CD4-positive, alpha-beta T cell treated with Interleukin-1 beta for 1 hour (primary cell): ENCODE data around the gene CLIP2.
"Not testable (repeated sequence)": the region's sequence is repeated elsewhere in the genome, so short reads cannot be mapped to it uniquely, and the experiment has no call there.

ENCODE experiments used
- DNase-seq, 2 donors: peaks; one replicate each; pipeline ENCODE4 v3.0.0-alpha.2; 2020 to 2022

The CLIP2 gene

GRCh38 chr7:74338366-74339108, 49.3 kb downstream of the CLIP2 start:
- DNase-seq = no peak

- not testable (repeated sequence) for DNase-seq
Measured at GRCh38 chr7:74339648-74340047, 50.4 kb downstream of the CLIP2 start.

GRCh38 chr7:74343281-74344131, 54.3 kb downstream of the CLIP2 start:
- DNase-seq = no peak

- no peak for DNase-seq
Measured at GRCh38 chr7:74344132-74344496, 54.9 kb downstream of the CLIP2 start.

DNA sequence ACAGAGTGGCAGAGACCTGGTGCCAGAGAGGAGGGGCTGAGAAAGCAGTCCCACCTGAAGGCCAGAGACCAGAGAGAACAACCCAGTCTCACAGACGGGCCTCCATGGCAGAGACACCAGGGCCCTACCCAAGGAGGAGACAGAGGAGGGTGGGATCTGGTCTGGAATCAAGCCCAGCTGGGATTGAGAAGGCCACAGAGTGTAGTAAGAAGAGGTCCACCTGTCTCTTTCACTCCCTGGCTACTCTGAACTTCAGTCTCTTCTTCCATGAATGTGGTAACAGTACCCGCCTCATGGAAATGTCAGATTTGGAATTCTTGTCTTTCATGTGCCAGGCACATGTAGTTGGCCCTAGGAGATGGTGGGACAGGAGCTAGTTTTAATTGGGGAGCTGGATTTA, 55.6 kb downstream of the CLIP2 start:
- no peak for DNase-seq

DNA sequence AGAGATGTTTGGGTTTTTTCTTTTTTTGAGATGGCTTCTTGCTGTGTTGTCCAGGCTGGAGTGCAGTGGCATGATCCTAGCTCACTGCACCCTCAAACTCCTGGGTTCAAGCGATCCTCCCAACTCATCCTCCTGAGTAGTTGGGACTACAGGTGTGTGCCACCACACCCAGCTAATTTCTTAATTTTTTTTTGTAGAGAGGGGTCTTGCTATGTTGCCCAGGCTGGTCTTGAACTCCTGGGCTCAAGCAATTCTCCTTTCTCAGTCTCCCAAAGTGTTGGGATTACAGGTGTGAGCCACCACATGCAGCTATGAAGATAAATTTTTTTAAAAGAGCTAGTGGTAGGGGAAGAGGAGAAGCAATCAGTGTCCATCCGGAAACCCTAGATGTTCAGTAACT, 56.8 kb downstream of the CLIP2 start:
- DNase-seq = no peak

DNA sequence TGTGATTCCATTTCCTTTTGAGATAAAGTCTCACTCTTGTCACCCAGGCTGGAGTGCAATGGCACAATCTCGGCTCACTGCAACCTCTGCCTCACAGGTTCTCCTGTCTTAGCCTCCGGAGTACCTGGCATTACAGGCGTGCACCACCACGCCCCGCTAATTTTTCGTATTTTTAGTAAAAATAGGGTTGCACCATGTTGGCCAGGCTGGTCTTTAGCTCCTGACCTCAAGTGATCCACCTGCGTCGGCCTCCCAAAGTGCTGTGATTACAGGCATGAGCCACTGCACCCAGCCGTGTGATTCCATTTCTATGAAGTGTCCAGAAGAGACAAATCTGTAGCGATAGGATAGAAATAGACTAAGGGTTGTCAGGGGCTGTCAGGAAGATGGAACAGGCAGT, 60.4 kb downstream of the CLIP2 start:
- no peak for DNase-seq

DNA sequence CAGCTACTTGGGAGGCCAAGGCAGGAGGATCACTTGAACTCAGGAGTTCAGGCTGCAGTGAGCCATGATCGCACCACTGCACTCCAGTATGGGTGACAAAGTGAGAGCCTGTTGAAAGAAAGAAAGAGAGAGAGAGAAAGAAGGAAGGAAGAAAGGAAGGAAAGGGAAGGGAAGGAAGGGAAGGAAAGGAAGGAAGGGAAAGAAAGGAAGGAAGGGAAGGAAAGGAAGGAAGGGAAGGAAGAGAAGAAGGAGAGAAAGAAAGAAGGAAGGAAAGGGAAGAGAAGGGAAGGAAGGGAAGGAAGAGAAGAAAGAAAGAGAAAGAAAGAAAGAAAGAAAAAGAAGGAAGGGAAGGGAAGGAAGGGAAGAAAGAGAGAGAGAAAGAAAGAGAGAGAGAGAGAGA, 61.5 kb downstream of the CLIP2 start:
- no peak for DNase-seq

GRCh38 chr7:74351836-74352235, 62.6 kb downstream of the CLIP2 start:
- DNase-seq = no peak

GRCh38 chr7:74352551-74353138, 63.4 kb downstream of the CLIP2 start:
- DNase-seq = not testable (repeated sequence)

DNA sequence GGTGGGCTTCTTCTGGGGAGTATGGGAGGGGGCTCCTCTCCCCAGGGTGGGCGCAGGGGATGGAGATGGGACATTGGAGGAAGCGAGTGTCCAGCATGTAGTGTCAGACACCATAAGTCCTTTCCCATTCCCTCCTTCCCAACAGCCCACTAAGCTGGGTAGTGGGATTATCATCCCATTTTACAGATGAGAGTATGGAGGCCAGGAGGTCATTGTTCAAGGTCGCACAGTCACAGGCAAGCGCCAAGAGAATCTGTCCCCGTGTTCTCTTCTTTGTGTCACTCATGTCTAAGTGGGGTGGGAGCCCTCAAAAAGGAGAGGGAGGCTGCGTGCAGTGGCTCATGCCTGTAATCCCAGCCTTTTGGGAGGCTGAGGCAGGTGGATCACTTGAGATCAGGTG, 64.8 kb downstream of the CLIP2 start:
- DNase-seq = no peak

DNA sequence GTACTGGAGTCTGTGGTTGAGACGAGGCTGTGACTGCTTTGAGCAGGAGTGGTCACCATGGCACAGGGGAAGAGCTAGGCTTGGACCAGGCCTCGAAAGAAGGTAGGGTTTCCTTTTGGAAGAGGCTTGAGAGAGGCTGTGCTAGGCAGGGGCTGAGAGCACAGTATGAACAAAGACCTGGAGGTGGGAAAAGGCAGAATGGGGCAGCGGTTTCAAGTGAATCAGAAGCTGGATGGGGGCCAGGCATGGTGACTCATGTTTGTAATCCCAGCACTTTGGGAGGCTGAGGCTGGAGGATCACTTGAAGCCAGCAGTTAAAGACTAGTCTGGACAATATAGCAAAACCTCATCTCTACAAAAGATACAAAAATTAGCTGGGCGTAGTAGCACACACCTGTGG, 65.9 kb downstream of the CLIP2 start:
- no peak for DNase-seq

GRCh38 chr7:74356589-74357315, 67.5 kb downstream of the CLIP2 start:
- DNase-seq = no peak

DNA sequence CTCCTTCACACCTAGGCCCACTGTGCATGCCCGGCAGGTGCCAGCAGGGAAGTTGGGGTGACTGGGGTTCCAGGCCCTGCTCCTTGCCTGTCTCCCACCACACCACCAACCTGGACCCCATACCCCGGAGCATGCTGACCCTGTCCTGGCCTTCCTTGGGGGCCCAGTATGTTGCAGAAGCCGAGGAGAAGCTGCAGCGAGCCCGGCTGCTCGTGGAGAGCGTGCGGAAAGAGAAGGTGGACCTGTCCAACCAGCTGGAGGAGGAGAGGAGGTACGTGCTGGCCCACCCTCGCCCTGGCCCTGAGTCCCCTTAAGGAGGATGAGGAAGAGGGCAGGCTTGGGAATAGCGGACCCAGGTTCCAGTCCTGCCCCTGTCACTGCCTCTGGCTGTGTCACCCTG, 70.8 kb downstream of the CLIP2 start:
- no peak for DNase-seq

DNA sequence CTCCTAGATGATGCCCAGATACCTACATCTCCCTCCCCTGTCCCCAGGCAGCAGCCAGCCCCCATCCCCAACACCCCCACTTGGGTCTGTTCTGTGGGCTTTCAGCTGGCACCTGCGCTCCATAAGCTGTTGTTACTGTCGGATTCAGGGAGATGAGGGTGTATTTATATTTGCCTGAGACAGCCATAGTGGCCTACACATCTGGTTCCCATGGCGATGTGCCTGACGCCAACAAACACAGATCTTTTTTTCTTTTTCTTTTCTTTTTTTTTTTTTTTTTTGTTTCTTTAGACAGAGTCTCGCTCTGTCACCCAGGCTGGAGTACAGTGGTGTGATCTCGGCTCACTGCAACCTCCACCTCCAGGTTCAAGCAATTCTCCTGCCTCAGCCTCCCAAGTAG, 73.1 kb downstream of the CLIP2 start:
- DNase-seq = no peak

DNA sequence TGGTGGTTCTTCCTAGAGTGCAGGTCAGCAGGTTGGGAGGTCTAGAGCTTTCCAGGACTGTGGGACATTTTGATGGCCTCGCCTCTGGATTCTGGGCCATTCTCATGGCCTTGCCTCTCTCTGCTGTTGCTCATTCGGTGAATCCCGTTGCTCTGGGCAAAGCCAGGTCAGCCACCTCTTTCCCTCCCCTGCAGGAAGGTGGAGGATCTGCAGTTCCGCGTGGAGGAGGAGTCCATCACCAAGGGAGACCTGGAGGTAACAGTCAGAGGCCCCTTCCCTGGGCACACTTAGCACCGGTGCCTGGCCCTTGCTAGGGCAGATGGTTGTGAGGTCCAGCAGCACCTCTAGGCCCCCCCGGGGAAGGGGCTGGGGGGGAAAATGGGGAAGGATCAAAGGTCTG, 74.9 kb downstream of the CLIP2 start:
- no peak for DNase-seq

DNA sequence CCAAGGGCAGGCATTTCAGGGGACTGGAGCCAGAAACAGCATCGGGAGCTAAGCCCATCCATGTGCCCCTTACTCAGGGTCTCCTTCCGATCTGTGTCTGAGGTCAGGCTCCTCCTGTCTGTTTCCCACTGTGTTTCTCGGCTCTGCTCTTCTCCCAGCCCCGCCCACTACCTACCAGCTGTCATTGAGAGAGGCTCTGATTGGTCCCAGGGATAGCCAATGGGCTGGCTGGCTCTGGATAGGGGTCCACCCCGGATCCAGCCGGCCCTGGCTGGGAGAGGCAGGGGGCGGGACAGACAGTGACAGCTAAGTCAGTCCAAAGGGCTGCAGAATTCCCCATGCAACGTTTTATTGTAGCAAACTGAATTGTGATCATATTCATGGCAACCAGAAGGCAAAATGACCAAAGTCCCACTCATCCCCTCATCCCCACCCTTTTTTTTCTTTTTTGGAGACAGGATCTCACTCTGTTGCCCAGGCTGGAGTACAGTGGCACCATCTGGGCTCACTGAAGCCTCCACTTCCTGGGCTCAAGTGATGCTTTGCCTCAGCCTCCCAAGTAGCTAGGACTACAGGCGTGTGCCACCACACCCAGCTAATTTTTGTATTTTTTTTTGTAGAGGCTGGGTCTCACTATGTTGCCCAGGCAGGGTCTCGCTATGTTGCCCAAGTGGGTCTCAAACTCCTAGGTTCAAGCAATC, 76.3 kb downstream of the CLIP2 start:
- DNase-seq = no peak

- DNase-seq = no peak
Measured at GRCh38 chr7:74371381-74372341, 82.5 kb downstream of the CLIP2 start.

DNA sequence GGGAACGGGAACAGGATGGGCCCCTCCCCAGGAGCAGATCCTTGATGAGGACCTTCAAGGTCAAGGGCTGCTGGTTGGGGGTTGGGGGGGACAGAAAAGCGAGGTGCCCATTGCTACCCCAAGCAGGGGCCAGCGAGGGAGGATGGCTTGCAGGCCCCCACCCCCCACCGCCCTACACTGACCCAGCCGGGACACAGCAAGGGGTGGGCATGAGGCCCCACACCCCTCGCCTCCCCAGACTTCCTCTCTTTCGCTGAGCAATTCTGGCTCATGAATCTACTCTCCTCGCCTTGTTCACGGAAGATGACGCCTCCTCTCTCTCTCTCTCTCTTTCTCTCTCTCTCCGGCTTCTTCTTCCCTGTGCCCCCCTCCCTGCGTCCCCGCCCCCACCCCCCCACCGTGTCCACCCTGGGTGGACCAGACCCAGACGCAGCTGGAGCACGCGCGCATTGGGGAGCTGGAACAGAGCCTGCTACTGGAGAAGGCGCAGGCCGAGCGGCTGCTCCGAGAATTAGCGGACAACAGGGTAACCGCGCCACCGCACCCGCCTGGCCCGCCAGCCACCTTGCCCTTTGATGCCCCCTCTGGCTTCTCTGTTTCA, 83.4 kb downstream of the CLIP2 start:
- DNase-seq = no peak

- no peak for DNase-seq
Measured at GRCh38 chr7:74373536-74373935, 84.3 kb downstream of the CLIP2 start.

- no peak for DNase-seq
Measured at GRCh38 chr7:74375726-74376220, 86.6 kb downstream of the CLIP2 start.
